AG04450 (cell line): ENCODE data around the gene SMARCA5. TPM values are rescaled to one million over a fixed set of nuclear protein-coding genes. Genes with fewer than 3 reads are reported as not detected.
A peak's percentile ranks its signal among the peaks of the same experiment; 100 is the strongest.

Experiments
- CTCF ChIA-PET: fragments of 300-600, 350-600 bp; formaldehyde crosslinking; extraction: SDS; loops from one replicate; lab custom pipeline; 2022; ENCODE audit warnings: antibody characterized with exemption, inconsistent platforms; lab: Charles Lee
- POLR2A ChIA-PET: fragments of 350-600 bp; formaldehyde crosslinking; extraction: SDS; loops from one replicate; lab custom pipeline; 2021; ENCODE audit warnings: antibody characterized with exemption, inconsistent platforms; lab: Yijun Ruan, JAX
- DNase-seq: peaks from one replicate; pipeline ENCODE4 v3.0.0-alpha.2; 2011; ENCODE audit warnings: low read depth, low spot score
- H3K27ac ChIP-seq: one replicate; pipeline ENCODE4 v1.5.1; 2012; ENCODE audit warnings: low read depth, low read length, control low read depth
- H3K27me3 ChIP-seq: one replicate; pipeline ENCODE4 v1.6.0; 2012; ENCODE audit warnings: low read length; ENCODE audit not compliant: control insufficient read depth, insufficient read depth
- H3K4me3 ChIP-seq: 2 replicates; pipeline ENCODE4 v1.5.1; 2011; ENCODE audit warnings: mild to moderate bottlenecking, low read depth, low read length, control low read depth
- H3K9me3 ChIP-seq: 2 replicates; pipeline ENCODE4 v1.5.1; 2012; ENCODE audit warnings: low read length; ENCODE audit not compliant: control insufficient read depth, insufficient read depth
- polyA plus RNA-seq: library from polyadenylated mRNA; depleted of rRNA; stranded (reverse); fragments of >200 nt; gene quantifications from 2 replicates; pipeline ENCODE4 v1.2.3, GENCODE V29; 2011
- TF ChIP-seq, protein P1 (sequence below): IDR thresholded peaks from 2 replicates; pipeline ENCODE4 v1.5.1; 2011; ENCODE audit warnings: low read depth, low read length, control low read depth, inconsistent platforms

SMARCA5 gene
- polyA plus RNA-seq, 1 experiment, result 26.8 TPM

DNA sequence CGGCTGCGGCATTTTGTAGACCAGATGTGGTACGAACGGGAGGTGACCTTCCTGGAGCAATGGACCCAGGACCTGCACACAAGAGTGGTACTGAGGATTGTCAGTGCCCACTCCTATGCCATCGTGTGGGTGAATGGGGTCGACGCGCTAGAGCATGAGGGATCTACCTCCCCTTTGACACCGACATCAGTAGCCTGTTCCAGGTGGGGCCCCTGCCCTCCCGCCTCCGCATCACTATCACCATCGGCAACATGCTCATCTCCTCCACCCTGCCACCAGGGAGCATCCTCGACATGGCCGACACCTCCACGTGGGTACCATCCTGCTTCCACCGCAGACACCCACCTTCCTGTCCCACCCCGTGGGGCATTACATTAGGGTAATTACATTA is 46.2 kb downstream of the SMARCA5 start:
- H3K27me3 ChIP-seq, result no peaks in the 10 kb centered on the region
- H3K4me3 ChIP-seq, result peak overlapping the region; percentile 60
- peaks cover 3% of the 10 kb centered on the region; the same call in 1 of the 2 replicates for H3K9me3 ChIP-seq
- ChIA-PET POLR2A (no interaction called here), CTCF (interaction anchor here (0.6 kb wide), 1 partner anchor 28 kb away, joined by 3 read pairs; no protein-coding TSS in a partner anchor)
- no peak for DNase-seq
- no peak overlapping the region for H3K27ac ChIP-seq
- TF ChIP-seq, protein P1, sequence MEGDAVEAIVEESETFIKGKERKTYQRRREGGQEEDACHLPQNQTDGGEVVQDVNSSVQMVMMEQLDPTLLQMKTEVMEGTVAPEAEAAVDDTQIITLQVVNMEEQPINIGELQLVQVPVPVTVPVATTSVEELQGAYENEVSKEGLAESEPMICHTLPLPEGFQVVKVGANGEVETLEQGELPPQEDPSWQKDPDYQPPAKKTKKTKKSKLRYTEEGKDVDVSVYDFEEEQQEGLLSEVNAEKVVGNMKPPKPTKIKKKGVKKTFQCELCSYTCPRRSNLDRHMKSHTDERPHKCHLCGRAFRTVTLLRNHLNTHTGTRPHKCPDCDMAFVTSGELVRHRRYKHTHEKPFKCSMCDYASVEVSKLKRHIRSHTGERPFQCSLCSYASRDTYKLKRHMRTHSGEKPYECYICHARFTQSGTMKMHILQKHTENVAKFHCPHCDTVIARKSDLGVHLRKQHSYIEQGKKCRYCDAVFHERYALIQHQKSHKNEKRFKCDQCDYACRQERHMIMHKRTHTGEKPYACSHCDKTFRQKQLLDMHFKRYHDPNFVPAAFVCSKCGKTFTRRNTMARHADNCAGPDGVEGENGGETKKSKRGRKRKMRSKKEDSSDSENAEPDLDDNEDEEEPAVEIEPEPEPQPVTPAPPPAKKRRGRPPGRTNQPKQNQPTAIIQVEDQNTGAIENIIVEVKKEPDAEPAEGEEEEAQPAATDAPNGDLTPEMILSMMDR, result no peak

DNA sequence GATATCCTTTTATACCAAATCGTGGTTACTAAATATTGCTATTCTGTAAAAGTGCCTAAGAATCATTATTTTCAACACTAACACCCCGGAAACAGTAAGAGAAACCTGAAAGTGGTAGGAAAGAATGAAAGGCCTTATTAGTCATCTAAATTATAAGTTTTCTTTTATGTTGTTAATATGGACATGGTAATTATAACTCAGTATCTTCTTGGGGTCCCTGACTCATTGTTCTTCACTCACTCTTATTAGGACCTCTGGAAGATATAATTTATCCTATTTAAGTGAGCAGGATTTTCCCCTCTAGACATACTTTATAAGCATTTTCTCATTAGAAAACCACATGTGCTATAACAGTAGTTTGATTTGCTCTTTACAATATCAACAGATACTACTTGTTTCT is 51.0 kb downstream of the SMARCA5 start:
- no peak for DNase-seq
- Histone ChIP-seq H3K27me3 (no peaks in the 10 kb centered on the region), H3K27ac (no peak overlapping the region), H3K4me3 (no peak overlapping the region), H3K9me3 (peaks cover 2% of the 10 kb centered on the region; the same call in 1 of the 2 replicates)
- TF ChIP-seq, protein P1, result no peak
- CTCF ChIA-PET, result no interaction called here
- POLR2A ChIA-PET, result no interaction called here

GRCh38 chr4:143575331-143575730 is 61.8 kb downstream of the SMARCA5 start:
- H3K27me3 ChIP-seq, result no peaks in the 10 kb centered on the region
- no peak for DNase-seq
- CTCF ChIA-PET, result no interaction called here
- TF ChIP-seq, protein P1, result no peak
- H3K9me3 ChIP-seq, result no peaks in the 10 kb centered on the region
- H3K4me3 ChIP-seq, result no peak overlapping the region
- no peak overlapping the region for H3K27ac ChIP-seq
- POLR2A ChIA-PET, result no interaction called here

DNA sequence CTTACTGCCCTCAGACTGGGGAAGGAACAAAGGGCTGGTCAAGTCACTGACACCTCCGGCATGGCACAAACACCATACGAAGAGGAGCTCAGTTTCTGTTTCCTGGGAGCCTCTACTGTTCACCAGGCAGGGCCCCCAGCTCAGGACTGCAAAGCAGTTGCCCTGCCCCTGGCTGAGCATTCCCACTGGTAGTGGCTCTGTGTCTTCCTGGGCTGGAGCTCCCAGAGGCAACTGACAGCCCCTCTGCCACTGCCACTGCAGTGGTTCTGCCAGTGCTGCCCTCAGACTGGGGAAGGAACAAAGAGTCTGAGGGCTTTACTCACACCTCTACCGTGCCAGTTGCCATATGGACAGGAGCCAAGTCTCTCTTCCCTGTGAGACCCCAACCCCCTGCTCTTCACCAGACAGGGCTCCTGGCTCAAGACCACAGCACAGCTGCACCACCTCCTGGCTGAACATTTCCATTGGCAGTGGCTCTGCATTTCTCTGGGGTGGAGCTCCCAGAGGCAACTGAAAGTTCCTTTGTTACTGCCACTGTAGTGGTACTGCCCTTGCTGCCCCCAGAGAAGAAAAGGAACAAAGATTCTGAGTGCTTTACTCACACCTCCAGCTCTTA is 67.9 kb downstream of the SMARCA5 start:
- TF ChIP-seq, protein P1, result no peak
- Histone ChIP-seq H3K9me3 (no peaks in the 10 kb centered on the region; the same call in 1 of the 2 replicates), H3K27me3 (no peaks in the 10 kb centered on the region), H3K27ac (no peak overlapping the region), H3K4me3 (no peak overlapping the region)
- ChIA-PET POLR2A (no interaction called here), CTCF (interaction anchor here (0.9 kb wide), 1 partner anchor 596 kb away, joined by 3 read pairs; no protein-coding TSS in a partner anchor)
- no peak for DNase-seq

DNA sequence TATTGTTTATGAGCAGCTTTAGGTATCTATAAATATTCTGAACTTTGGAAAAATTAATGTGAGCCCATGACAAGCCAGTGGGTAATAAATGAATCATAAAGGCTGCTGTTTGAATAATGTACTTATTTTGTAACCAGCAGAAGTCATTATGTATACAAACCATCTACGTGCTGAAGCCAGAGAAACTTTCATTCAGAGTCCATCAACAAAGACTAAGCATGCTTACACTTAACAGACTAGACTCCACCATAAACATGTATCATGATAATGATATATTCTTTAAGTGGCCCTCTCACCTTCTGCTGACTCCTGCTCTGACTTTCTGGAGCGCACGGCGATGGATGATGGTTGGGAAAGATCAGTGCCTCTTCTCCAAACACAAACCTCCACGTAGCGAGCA is 72.0 kb downstream of the SMARCA5 start:
- no peak for DNase-seq
- no peaks in the 10 kb centered on the region for H3K27me3 ChIP-seq
- H3K4me3 ChIP-seq, result no peak overlapping the region
- TF ChIP-seq, protein P1, result no peak
- no peak overlapping the region for H3K27ac ChIP-seq
- no peaks in the 10 kb centered on the region; the same call in 1 of the 2 replicates for H3K9me3 ChIP-seq
- POLR2A ChIA-PET, result no interaction called here
- CTCF ChIA-PET, result no interaction called here
